GM13976 (cell line): Measurements from ENCODE around the gene NEURL1B.

Experiments
- DNase-seq: peaks from one replicate; pipeline ENCODE4 v3.0.0; 2012; ENCODE audit warnings: low spot score
- in situ Hi-C: fragments of 300-500 bp; cut with MboI; formaldehyde crosslinking; loops from one replicate; pipeline ENCODE4 v1.12.0; 2022; ENCODE audit warnings: low sequenced_read_pairs, mixed read lengths, inconsistent platforms; ENCODE audit not compliant: unreplicated experiment
- TF ChIP-seq, protein P1 (sequence below): IDR thresholded peaks from 2 replicates; pipeline ENCODE4 v1.5.1; 2012; ENCODE audit warnings: borderline replicate concordance, mild to moderate bottlenecking; ENCODE audit not compliant: insufficient read depth; ENCODE audit errors: extremely low read depth, missing control alignments, control extremely low read depth

Gene NEURL1B

DNA sequence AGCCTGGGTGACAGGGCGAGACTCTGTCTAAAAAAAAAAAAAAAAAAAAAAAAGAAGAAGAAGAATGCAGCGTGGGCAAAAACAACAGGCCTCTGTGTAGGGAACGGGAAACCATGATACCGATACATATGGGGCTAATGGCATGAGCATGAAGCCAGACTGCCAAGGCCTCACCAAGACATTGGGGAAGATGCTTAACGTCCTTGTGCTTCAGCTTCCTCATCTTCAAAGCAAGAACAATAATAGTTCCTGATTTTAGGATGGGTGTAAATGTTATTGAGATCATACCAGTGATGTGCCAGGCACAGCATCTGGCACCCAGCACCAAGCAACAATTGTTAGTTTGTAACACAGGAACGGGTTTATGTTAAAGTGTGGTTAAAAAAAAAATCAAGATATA lies 51.4 kb downstream of the NEURL1B start:
- no peak for DNase-seq
- in situ Hi-C loops, result no loop called here
- TF ChIP-seq, protein P1, sequence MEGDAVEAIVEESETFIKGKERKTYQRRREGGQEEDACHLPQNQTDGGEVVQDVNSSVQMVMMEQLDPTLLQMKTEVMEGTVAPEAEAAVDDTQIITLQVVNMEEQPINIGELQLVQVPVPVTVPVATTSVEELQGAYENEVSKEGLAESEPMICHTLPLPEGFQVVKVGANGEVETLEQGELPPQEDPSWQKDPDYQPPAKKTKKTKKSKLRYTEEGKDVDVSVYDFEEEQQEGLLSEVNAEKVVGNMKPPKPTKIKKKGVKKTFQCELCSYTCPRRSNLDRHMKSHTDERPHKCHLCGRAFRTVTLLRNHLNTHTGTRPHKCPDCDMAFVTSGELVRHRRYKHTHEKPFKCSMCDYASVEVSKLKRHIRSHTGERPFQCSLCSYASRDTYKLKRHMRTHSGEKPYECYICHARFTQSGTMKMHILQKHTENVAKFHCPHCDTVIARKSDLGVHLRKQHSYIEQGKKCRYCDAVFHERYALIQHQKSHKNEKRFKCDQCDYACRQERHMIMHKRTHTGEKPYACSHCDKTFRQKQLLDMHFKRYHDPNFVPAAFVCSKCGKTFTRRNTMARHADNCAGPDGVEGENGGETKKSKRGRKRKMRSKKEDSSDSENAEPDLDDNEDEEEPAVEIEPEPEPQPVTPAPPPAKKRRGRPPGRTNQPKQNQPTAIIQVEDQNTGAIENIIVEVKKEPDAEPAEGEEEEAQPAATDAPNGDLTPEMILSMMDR, result no peak

DNA sequence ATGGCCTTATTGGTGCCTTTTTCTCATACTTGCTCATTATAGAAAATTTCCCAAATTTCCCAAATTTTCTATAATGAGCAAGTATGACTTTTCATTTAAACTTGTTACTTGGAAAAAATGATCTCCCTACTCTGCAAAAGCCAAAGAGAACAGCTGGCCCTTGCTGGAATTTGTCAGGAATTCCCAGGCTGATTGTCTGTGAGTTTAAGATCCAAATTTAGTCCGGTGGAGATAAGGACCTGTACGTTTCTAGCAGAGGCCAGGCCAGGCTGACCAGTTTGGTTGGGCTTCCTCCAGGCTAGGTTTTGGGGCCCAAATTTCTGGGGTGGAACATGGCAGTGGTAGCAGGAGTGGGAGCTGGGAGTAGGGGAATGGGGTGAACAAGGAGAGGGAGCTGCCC lies 51.9 kb downstream of the NEURL1B start:
- in situ Hi-C loops, result no loop called here
- TF ChIP-seq, protein P1, result no peak
- no peak for DNase-seq

DNA sequence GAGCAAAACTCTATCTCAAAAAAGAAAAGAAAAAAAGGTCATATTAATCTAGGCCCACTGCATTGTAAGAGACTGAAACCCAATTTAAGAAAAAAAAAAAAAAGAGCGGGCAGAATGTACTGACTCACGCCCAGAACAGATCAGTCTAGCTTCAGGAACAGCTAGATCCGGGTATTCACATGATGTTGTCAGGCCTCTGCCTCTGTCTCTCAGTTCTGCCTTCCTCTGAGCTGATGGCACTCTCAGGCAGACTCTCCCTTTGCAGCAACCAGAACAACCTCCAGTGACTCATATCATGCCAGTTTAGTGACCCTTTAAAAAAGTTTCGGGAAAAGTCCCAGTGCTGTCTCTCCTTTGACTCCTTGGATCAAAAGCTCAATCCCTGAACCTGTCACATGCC lies 53.0 kb downstream of the NEURL1B start:
- DNase-seq, result no peak
- TF ChIP-seq, protein P1, result no peak
- in situ Hi-C loops, result no loop called here

DNA sequence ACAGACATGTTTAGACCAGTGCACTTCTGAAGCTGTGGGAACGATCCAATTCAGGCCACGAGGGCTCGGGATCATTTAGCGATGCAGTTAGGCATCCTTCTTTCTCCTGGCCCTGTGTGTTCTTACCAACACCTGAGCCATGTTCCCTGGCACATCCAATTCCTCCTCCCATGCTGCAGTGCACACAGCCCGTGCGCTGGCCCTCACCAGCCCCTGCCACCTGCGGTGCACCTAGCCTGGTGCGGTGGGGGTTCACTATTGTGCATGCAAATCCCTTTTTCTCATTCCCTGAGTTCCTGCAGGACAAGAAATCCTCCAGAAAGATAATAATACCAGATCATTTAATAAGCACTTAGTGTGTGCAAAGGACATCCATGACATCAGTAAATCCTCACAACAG lies 53.5 kb downstream of the NEURL1B start:
- TF ChIP-seq, protein P1, result no peak
- DNase-seq, result no peak
- in situ Hi-C loops, result no loop called here

DNA sequence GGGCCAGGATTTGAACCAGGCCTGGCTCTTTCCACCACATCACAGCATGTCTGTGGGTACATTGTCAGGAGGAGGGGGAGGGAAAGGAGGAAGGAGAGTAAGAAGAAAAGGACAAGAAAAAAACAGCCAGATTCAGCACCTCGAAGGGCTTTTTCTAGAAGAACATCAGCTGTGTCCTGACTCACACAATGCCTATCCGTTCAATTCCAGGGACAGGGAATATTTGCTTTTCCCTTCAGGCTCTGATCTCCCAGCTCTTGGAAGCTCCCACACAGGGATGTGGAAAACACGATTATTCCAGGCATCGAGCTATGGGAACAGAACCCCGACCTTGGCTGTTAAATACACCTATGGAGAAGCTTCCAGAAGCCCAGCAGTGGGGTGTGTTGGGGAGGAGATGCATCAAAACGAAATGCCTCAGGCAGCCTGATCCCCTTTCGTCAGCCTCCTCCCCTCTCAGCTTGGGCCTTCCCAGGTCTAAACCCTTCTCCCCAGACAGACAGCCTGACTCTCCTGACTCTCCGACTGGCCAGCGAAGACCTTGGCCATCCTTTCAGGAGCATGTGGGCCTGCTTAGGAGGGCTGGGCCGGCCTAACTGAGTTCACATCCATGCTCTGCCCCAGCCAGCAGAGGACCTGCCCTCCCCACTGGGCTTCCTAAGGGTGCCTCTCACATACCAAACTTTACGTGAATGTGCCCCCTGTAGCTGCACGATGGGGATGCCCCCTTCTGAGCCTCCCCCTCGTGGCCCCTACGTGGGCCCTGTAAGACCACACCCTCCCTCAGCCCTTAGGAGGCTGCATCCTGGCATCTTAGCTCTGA lies 54.4 kb downstream of the NEURL1B start:
- DNase-seq, result no peak
- in situ Hi-C loops, result loop anchor here (5.0 kb wide), 1 partner anchor 213 kb away; no protein-coding TSS in a partner anchor
- TF ChIP-seq, protein P1, result no peak

DNA sequence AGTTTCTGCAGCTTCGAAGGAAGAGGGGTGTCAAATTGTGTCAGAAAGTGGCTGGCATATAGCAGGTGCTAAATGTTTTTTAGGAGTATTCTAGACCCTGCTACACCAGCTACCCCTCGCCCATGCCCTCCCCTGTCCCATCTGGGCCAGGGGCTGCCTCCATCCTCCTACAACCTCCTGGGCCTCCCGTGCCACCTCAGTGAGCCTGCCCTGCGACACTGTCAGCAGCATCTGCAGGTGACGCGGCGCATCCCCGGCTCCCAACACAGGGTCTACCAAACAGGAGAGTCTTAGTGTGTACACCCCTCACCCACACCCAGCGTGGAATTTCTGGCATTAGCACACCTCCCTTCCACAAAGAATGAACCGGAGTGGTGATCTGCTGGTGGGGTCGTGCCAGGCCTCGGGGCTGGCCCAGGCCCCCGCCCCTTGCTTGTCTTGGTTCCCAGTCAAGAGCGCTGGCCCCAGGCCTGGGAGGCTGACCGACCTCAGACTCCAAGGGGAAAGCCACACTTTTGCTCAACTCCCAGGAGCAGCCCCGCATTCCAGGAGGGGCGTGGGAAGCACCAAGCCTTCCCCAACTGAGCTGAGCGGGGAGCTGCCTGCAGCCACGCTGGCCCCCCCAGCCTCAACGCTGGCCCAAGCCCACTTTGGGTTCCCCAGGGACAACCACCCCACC lies 55.2 kb downstream of the NEURL1B start:
- in situ Hi-C loops, result loop anchor here (5.0 kb wide), 1 partner anchor 214 kb away; no protein-coding TSS in a partner anchor
- no peak for DNase-seq
- TF ChIP-seq, protein P1, result no peak
